Measurements from ENCODE around the gene NOC3L.

GRCh38 chr10:94303929-94304328, 58.8 kb downstream of the NOC3L start:
- TF ChIP-seq FOXM1 (IDR thresholded peaks at IDR 0.05; ENCODE audit: borderline replicate concordance, low read depth) (no peak), EP300 (IDR thresholded peaks at IDR 0.05; ENCODE audit: borderline replicate concordance) (no peak), YY1 (IDR thresholded peaks at IDR 0.05; ENCODE audit: low read depth) (no peak), CEBPB (IDR thresholded peaks at IDR 0.05) (no peak), TCF12 (IDR thresholded peaks at IDR 0.05; ENCODE audit: low read depth) (no peak), RAD21 (IDR thresholded peaks at IDR 0.05; ENCODE audit: low read depth) (no peak), TAF1 (IDR thresholded peaks at IDR 0.05; ENCODE audit: low read depth) (no peak), TEAD4 (IDR thresholded peaks at IDR 0.05) (no peak), NFIC (IDR thresholded peaks at IDR 0.05) (no peak), MAX (IDR thresholded peaks at IDR 0.05) (no peak)
- TF ChIP-seq, protein P1, sequence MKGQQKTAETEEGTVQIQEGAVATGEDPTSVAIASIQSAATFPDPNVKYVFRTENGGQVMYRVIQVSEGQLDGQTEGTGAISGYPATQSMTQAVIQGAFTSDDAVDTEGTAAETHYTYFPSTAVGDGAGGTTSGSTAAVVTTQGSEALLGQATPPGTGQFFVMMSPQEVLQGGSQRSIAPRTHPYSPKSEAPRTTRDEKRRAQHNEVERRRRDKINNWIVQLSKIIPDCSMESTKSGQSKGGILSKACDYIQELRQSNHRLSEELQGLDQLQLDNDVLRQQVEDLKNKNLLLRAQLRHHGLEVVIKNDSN (IDR thresholded peaks at IDR 0.05) = no peak

Data from Ishikawa (cell line).